A673 (cell line): ENCODE measurements around the gene RHOT1. TPM values are rescaled to one million over a fixed set of nuclear protein-coding genes. Genes with fewer than 3 reads are reported as not detected.

Experiments used
- BruUV-seq: library from RNA; stranded (reverse); fragments of 400-500 nt; replicated peaks from 2 replicates; lab custom pipeline; 2021; lab: Mats Ljungman, UMichigan
- CTCF ChIA-PET: fragments of 300-600 bp; sonication (Branson Sonifier 250); formaldehyde crosslinking; loops from one replicate; lab custom pipeline; 2022; ENCODE audit warnings: antibody characterized with exemption; lab: Charles Lee
- POLR2A ChIA-PET: fragments of 300-600 bp; sonication (Branson Sonifier 250); formaldehyde crosslinking; loops from one replicate; lab custom pipeline; 2022; ENCODE audit warnings: antibody characterized with exemption; ENCODE audit not compliant: low non-redundant PET; lab: Charles Lee
- DNase-seq: peaks from one replicate; pipeline ENCODE4 v3.0.0-alpha.2; 2015; ENCODE audit warnings: low spot score
- H3K27ac ChIP-seq: fragments of 200-600 bp; sonication (generic); 2 replicates; pipeline ENCODE4 v1.5.1; 2016; ENCODE audit warnings: mixed run types, low read depth, mild to moderate bottlenecking, mixed read lengths, antibody characterized with exemption, low read length; ENCODE audit not compliant: poor library complexity, severe bottlenecking
- H3K27me3 ChIP-seq: fragments of 200-600 bp; sonication (generic); replicated peaks from 2 replicates; pipeline ENCODE4 v1.6.1; 2017; ENCODE audit warnings: mixed run types, low read depth, mild to moderate bottlenecking, mixed read lengths, antibody characterized with exemption, low read length; ENCODE audit not compliant: insufficient read depth, poor library complexity
- H3K36me3 ChIP-seq: fragments of 200-600 bp; sonication (generic); 2 replicates; pipeline ENCODE4 v1.6.1; 2016; ENCODE audit warnings: mixed run types, mild to moderate bottlenecking, mixed read lengths, antibody characterized with exemption, low read length; ENCODE audit not compliant: insufficient read depth, poor library complexity, severe bottlenecking
- H3K4me1 ChIP-seq: fragments of 200-600 bp; sonication (generic); 2 replicates; pipeline ENCODE4 v1.6.1; 2017; ENCODE audit warnings: mixed run types, mild to moderate bottlenecking, mixed read lengths, antibody characterized with exemption, low read length; ENCODE audit not compliant: insufficient read depth, poor library complexity, severe bottlenecking
- H3K4me3 ChIP-seq: fragments of 200-600 bp; sonication (generic); 2 replicates; pipeline ENCODE4 v1.5.1; 2016; ENCODE audit warnings: low read depth, mixed run types, mild to moderate bottlenecking, mixed read lengths, low read length; ENCODE audit not compliant: poor library complexity, severe bottlenecking
- H3K9me3 ChIP-seq: fragments of 200-600 bp; sonication (generic); 2 replicates; pipeline ENCODE4 v1.6.1; 2016; ENCODE audit warnings: mixed run types, low read depth, mild to moderate bottlenecking, mixed read lengths, antibody characterized with exemption, low read length; ENCODE audit not compliant: poor library complexity, severe bottlenecking
- EZH2 ChIP-seq: fragments of 200-600 bp; sonication (generic); IDR thresholded peaks from 2 replicates; pipeline ENCODE4 v1.6.1; 2017; ENCODE audit warnings: borderline replicate concordance, low read depth, mild to moderate bottlenecking, mixed read lengths, antibody characterized with exemption, low read length; ENCODE audit not compliant: poor library complexity, severe bottlenecking
- intact Hi-C: fragments of 100-400 bp; cut with micrococcal nuclease; formaldehyde crosslinking; loops from one replicate; pipeline ENCODE4 v1.10.0; 2022; ENCODE audit not compliant: unreplicated experiment
- total RNA-seq: library from RNA; stranded (reverse); gene quantifications from 2 replicates; pipeline ENCODE4 v1.2.3, GENCODE V29; 2021
- TF ChIP-seq, protein P1 (sequence below): fragments of 300-800, 200-600 bp; sonication (generic); conservative IDR thresholded peaks from 2 replicates; pipeline ENCODE4 v1.5.1; 2017; ENCODE audit warnings: low read depth, mild to moderate bottlenecking, antibody characterized with exemption, low read length, moderate library complexity, mixed read lengths

The RHOT1 gene
- total RNA-seq, 1 experiment from 2014 or later = 18.0 TPM

DNA sequence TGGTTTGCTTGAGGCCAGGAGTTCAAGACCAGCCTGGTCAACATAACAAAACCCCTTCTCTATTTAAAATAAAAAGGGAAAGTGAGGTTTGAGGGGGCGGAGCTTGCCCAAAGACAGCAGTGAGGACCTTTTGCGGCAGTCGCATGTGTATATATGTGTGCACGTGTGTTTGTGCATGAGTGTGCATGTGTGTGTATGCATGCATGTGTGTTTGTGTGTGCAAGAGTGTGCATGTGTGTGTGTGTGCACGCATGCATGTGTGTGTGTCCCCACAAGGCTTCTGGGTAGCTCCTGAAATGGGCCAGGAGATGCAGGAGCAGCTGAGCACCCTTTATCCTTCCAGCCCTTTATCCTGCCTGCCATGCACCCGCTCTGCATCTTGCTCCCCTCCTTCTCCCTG, 132.3 kb downstream of the RHOT1 start:
- H3K27me3 ChIP-seq = no peaks in the 10 kb centered on the region
- no peaks in the 10 kb centered on the region for H3K9me3 ChIP-seq
- no peak overlapping the region for H3K4me3 ChIP-seq
- CTCF ChIA-PET = no interaction called here
- POLR2A ChIA-PET = no interaction called here
- TF ChIP-seq, protein P1, sequence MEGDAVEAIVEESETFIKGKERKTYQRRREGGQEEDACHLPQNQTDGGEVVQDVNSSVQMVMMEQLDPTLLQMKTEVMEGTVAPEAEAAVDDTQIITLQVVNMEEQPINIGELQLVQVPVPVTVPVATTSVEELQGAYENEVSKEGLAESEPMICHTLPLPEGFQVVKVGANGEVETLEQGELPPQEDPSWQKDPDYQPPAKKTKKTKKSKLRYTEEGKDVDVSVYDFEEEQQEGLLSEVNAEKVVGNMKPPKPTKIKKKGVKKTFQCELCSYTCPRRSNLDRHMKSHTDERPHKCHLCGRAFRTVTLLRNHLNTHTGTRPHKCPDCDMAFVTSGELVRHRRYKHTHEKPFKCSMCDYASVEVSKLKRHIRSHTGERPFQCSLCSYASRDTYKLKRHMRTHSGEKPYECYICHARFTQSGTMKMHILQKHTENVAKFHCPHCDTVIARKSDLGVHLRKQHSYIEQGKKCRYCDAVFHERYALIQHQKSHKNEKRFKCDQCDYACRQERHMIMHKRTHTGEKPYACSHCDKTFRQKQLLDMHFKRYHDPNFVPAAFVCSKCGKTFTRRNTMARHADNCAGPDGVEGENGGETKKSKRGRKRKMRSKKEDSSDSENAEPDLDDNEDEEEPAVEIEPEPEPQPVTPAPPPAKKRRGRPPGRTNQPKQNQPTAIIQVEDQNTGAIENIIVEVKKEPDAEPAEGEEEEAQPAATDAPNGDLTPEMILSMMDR = no peak
- no peak for TF ChIP-seq EZH2
- BruUV-seq = no TSS peak
- no peak overlapping the region for H3K27ac ChIP-seq
- no peak for DNase-seq
- no peaks in the 10 kb centered on the region for H3K4me1 ChIP-seq
- H3K36me3 ChIP-seq = no peaks in the 10 kb centered on the region
- intact Hi-C loops = no loop called here

Other genes starting within 250 kb of the RHOT1 start
- gene UTP6, start 240.8 kb upstream of the RHOT1 start, total RNA-seq = 57.3 and 64.4 TPM in 2 replicates
- 29.9 and 31.5 TPM in 2 replicates for gene SUZ12, start 205.5 kb upstream of the RHOT1 start, total RNA-seq
- gene LRRC37B, start 135.1 kb upstream of the RHOT1 start, total RNA-seq = 14.2 and 21.2 TPM in 2 replicates
- 0.80 and 0.90 TPM in 2 replicates for gene RHBDL3, start 123.3 kb downstream of the RHOT1 start, total RNA-seq
- gene C17orf75, start 199.7 kb downstream of the RHOT1 start, total RNA-seq = 26.9 and 37.3 TPM in 2 replicates
- gene ZNF207, start 207.7 kb downstream of the RHOT1 start, total RNA-seq = 177 and 178 TPM in 2 replicates